Measurements from ENCODE around the gene VCX2. TPM values are rescaled to one million over a fixed set of nuclear protein-coding genes. Genes with fewer than 3 reads are reported as not detected.
"Not testable (repeated sequence)": the region's sequence is repeated elsewhere in the genome, so short reads cannot be mapped to it uniquely, and the experiment has no call there.

Gene VCX2
- not detected for total RNA-seq (ENCODE audit: insufficient read depth, low replicate concordance)

DNA sequence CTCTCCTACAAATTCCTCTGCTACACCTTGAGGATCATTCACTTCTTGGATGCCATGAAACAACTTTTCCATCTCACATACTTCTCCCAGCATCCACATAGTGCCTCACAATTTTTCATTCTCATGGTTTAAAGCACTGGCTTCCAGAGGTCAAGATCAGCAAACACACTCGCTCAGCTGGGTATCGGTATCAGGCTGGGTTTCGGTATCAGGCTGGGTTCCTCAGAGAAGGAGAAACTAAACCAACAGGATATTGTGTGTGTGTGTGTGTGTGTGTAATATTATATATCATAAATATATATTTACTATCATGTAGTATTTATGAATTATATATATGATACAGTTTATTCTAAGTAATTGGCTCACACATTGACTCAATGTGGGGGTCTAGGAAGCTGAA, at the start of gene VCX2:
Gene VCX2 (minus strand): TSS at position 99 of the 400 bp plus-strand sequence. CDS start 624 bp downstream, outside the sequence.
- DNase-seq (ENCODE audit: low spot score), result not testable (repeated sequence)

DNA sequence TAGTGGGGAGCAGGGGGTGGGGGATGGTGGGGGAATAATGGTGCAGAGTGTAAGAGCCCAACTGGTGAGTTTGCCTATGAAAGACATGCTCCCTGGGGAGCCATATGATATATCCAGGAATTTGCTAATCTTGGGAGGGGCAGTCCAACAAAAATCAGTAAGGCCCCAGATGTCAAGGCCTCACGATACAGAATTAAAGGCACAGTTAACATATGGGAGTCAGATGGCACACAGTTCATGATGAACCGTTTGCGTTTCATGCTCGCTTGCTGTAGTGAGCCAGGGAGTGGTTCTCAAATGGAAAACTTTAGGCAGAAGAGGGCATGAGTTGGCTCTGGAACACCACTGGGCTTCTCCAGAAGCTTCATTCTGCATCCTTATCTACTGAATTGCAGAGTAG, 33.9 kb upstream of the VCX2 start:
- DNase-seq (ENCODE audit: low spot score), result no peak

DNA sequence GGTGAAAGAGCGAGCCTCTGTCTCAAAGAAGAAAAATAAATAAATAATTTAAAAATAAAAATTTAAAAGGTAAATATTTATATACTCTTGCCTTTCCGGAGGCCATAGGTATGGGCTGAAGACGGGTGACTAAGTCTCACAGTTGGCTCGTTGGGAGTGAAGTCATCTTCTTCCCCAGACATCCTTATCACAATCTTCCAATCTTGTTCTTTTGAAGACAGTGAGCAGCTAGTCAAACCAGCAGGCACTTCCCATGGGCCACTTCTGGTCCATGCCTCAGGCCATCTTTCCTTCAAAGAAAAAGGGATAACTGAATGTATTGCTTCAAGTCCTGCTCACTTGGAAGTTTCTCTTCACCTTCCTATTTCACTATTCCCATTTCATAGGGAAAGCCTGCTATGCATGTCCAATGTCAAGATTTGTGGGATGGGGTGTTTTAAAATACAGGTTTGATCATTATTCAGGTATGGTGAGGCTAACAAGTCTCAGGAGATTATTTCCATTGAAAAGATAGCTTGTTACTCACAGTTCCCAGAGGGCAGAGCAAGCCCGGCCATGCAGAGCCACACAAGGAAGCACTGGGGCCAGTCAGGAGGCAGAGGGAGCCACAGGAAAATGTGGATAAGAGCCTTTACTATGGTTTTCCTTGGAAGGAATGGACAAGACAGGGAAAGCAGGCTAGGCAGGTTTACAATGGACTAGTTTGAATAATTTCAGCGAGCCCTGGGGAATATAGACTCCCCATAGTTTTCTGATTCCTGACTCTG, 33.3 kb upstream of the VCX2 start:
- DNase-seq (ENCODE audit: low spot score), result no peak

DNA sequence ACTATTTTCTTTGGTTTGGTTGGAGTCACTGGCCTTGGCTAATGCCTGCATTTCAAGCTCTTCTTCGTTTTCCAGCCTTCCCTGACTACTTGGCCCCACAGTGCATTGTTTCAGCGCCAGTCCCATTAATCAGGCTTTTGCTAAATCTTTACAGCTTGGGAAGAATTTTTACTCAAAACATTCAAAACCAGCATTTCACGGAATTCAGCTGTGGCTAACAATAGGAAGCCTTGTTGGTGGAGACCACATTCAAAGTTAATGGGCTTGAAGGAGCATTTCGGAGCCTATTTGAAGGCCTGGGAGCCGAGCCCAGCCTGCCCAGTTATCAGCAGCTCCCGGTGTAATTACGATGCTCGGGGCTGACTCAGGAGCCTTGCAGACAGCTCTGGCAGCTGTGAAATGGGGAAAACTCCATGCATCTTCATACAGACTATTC, 30.8 kb upstream of the VCX2 start:
- peak; percentile 69 for DNase-seq (ENCODE audit: low spot score)

DNA sequence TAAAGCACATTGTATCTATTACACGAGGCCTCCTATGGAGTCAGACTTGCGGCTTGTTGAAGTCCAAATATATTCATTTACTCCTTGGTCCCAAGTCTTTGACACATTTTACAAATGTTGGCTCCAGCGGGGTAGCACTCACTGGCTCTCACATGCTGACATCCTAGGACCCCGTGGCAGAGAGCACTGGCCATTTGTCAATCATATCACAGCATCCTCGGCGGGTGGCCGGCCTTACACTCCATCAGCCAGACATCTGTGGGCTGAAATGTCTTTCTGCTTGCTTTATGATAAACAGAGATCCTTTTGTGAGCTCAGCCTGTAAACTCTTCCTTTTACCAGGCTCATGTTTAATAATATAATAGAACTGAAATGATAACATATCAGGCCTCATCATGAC, 25.7 kb upstream of the VCX2 start:
- DNase-seq (ENCODE audit: low spot score), result no peak

DNA sequence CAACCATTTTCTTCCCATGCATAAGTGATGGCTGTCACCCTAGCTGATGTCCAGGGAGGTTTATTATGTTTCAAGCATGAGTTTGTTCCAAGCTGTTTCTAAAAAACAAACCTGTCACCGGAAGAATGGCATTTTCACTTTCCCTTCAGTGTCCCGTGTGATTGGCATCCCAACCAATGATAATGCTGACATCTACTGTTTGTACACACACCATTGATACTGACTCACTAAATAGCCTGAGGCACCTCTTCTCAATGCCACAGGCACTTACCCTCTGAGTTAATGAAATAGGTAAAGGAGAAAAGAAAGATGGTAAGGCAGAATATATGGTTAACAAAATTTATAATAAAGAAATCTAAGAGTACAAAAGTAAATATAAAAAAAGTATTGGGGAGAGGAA, 23.1 kb upstream of the VCX2 start:
- no peak for DNase-seq (ENCODE audit: low spot score)

DNA sequence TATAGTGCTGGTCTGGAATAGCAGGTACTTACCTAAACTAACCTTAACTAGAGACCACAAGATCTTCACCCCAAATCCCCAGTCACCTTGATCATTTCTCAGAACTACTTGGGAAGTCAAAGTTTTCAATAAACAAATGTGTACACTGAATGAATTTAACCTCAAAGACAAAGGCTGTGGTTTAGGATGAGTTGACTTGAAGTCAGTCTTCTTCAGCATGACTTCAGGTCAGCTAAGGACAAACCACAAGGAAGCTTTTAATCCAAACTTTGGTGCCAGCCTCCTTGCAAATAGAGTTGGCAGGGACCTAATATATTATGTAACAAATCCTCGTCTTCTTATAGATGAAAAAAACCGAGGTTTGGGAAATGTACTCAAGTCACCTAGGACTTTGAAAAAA, 21.2 kb upstream of the VCX2 start:
- no peak for DNase-seq (ENCODE audit: low spot score)

DNA sequence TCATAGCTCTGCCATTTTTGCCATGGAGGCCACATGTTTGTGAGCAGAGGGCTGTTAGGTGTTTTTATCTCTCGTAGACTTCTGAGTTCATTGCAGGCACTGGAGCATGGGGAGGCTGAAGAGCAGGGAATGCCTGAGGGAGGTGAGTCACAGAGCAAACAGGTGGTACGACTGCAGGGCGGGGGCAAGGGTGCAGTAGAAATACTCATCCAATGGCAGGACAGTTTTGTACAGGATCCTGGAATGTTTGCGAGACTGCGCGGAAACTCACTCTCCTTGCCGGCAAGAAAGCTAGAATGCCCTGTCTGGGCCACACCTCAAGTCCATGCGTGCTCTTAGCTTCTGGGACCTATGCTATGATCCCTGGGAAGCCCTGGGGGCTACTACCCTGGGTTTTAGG, 20.0 kb upstream of the VCX2 start:
- DNase-seq (ENCODE audit: low spot score), result peak; percentile 10

DNA sequence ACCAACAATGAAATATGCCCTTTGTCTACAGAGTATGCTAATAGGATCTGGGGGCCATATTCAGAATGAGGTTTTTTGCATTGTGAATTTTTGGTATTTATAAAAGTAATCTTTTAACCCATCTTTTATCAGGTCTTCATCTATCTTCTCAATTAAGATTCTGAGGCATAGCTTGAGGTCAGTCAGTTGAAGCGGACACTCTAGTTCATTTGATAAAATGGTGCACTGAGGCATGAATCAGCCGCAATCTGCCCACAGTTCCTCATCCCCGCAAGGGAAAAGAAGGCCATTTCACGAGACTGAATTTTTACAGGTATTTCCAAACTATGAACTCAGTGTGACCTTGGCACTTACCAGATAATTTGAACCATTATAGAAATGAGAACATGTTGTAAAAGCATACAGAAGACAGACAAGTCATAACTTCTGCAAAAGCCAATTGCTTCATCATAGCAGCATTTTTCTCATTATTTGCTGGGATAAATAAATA, 19.3 kb upstream of the VCX2 start:
- no peak for DNase-seq (ENCODE audit: low spot score)

DNA sequence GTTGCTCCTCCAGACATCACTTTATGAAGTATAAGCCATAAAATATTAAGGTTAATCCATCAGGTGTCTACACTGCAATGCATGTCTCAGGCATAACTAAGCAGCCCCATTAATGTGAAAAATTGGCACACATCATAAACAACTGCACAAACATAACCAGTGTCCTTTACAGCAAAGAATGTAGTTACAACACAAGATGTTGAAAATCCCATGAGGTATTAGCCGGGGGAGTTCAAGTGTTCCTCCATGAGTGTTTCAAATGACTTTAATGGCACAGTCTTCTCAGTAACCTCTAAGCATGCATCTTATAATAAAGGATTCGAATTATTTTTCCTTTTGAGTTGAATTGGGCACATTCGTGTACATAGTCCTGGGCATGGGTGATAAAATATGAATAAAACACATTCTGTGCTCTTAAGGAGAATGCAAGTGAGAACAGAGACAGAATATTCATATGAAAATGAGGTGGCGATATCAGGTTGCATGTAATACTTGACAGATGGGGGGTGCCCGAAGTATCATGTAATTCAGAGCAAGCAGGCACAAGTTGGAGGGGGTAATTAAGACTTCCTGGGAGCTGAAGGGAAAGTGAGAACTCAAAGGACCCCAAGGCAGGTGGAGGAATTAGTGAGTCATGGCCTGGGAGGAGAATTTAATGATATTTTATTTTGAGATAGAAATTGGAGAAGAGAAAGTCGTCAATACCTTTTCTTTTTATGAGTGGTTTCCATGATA, 18.2 kb upstream of the VCX2 start:
- DNase-seq (ENCODE audit: low spot score), result no peak

DNA sequence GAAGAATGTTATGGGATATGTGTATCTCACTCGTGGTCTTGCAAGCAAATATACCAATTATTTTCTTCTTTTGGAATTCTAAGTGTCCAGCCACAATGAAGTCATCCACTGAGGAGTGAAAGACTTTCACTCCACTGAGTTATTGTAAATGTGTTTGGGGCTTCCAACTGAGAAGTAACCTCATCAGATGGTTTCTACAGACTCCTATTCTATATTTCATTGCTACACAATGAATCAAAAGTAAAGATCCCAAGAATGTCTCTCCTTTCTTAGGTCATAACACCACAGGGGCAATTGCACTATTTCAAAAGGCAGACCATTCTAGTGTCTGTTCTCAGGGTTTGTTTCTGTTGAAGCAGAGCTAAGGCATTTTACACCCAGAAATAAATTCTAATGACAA, 12.3 kb upstream of the VCX2 start:
- no peak for DNase-seq (ENCODE audit: low spot score)

DNA sequence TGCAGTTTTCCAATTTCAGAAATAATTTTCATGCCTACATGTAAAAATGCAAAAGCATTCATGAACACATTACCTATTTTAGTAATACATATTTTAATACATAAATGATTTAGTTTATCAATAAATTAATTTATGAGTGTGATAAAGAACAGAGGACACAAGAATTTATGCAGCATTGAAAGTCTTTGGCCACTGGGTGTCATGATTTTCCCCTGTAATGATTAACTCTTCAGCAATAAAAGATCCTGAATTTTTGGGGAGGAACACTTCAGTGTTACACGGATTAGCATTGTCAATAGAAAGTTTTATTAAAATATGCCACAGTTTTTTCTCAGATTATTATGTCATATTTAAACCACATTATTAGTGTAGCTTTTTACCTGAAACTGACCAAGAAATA, 8.6 kb upstream of the VCX2 start:
- peak; percentile 17 for DNase-seq (ENCODE audit: low spot score)

DNA sequence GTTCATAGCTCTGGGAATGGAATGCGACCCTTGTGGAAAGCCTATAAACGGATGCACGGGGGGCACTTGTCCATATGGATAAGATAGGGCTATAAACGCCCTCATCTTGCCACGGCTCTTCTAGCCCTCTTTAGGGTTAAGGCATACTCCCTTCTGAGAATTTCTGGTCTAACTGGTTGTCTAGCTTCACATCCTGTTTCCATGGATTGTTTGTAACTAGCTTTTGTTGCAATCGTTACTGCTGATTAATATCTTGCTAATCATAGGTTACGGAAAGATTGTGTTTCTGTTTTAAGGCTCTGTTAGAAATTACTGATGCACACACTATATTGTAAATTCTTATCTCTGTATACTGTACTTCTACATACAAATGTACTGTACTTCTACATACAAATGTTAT, 17.1 kb downstream of the VCX2 start:
- not testable (repeated sequence) for DNase-seq (ENCODE audit: low spot score)

DNA sequence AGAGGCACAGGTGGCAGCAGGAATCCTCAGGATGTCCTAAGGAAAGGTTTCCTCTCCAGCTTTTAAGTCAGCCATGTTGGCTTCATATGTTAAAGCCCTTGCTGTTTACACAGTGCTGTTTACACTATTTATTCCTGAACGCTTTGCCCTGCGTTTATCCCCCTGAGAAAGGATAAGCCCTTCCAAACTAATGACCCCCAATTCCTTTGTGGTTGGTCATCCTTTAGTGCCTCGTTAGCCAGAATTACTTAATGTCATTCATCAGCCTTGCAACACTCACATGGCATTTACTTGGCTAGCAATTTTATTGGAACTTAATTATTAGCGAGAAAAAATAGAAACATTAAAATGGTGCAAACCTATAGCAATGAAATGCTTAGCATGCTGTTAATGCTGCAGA, 23.8 kb downstream of the VCX2 start:
- no peak for DNase-seq (ENCODE audit: low spot score)

DNA sequence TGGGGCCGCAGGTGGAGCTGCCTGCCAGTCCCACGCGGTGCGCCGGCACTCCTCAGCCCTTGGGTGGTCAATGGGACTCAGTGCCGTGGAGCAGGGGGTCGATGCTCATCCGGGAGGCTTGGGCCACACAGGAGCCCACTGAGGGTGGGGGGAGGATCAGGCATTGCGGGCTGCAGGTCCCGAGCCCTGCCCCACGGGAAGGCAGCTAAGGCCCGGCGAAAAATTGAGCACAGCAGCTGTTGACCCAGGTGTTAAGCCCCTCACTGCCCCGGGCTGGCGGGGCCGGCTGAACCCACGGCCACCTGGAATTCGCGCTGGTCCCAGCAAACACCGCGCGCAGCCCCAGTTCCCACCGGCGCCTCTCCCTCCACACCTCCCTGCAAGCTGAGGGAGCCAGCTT, 26.1 kb downstream of the VCX2 start:
- DNase-seq (ENCODE audit: low spot score), result no peak

DNA sequence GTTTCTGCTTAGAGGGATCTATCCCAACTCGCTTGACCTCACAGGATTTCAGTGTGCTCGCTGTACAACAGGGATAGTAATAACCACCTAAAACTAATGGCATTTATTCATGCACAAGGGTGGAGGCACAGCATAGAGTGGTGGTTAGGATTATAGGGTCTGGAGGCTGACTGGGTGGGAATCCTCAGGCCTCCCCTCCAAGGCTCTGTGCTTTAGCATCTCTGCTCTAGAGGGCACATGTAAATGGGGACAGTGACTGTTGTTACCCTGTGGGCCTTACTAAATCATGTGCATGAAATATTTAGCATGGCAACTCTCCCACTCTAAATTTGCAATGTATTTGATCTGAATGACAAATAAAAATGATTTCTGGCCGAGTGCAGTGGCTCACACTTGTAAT, 29.2 kb downstream of the VCX2 start:
- no peak for DNase-seq (ENCODE audit: low spot score)

DNA sequence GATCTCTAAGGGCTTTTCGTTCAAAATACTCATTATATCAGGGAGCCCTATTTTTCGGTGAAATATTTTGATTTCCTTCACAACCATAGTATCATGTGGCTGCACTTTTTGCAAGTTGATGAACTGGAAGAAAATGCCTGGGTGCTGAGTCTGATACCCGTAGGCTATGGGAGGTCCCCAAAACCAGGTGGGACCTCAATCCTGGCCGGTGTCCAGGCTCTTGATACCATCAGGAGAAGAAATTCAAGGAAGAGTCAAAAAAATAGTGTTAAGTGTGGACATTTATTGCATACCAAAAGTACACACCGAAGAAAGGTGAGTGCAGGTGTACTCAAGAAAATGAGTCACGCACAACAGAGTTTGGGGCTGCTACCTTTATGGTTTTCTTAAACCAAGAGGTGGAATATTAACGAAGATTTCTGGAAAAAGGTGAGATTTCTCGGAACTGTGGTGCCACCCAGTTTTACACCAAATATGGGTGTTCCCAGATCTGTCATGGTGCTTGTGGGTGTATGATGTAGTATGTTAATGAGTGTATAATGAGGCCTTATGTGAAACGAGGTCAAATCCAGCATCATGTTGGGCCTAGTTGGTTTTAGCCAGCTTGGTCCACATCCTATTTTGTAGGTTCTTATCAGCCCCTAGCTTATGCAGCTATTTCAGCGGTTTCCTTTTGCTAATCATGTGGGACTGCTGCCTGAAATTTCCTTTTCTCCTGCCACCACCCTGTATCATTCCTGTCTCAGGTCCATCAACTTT, 29.9 kb downstream of the VCX2 start:
- DNase-seq (ENCODE audit: low spot score), result no peak

DNA sequence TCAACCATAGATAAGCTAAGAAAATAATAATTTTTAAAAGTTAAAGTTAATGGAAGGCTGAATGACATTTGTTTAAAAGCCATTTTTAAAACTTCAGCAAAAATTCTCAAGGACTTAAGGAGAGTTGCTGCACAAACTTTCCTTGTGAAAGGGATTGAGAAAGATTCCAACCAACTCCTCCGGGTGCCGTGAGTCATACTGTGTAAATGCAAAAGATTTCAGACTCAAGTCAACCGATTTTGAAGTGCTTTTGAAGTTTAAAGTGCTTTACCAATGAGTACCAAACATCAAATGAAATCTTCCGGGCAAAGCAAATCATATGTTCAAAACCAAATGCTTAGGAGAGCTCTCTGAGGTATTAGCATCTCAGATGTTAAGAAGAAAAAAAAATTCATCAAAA, 31.4 kb downstream of the VCX2 start:
- DNase-seq (ENCODE audit: low spot score), result peak; percentile 91

DNA sequence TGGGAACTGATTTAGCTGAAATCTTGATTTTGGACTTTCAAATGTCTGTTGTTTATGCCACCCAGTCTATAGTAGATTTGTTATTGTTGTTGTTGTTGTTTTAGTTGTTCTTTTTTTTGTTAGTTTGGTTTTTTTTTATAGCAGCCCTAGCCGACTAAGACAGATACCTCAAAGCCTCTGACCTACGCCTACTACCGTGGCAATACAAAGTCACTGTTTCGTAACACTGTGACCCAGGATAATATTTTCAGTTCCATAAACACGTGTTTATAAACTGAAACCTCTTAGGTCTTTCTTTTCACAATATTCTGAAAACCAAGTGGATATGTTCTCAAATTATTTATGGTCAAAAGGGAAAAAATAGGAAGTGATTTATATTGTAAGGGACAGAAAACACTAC, 32.8 kb downstream of the VCX2 start:
- no peak for DNase-seq (ENCODE audit: low spot score)

DNA sequence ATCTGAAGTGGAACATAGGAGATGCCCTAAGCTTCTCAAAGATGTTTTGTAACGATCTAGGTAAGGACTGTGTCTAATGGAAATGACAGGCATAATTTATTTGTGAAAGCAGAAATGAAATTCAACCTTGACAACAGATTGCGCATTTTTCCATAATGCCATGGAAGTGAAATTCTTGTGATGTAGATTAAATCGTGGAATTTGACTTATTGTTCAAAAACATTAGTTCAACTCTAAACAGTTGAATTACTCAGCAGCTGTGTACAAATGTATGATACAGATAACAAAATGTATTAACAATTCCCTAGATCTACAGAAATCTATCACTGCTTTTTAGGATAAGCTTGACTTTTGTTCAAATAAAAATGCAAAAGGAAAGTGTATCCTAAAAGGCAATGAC, 44.4 kb downstream of the VCX2 start:
- DNase-seq (ENCODE audit: low spot score), result no peak

DNA sequence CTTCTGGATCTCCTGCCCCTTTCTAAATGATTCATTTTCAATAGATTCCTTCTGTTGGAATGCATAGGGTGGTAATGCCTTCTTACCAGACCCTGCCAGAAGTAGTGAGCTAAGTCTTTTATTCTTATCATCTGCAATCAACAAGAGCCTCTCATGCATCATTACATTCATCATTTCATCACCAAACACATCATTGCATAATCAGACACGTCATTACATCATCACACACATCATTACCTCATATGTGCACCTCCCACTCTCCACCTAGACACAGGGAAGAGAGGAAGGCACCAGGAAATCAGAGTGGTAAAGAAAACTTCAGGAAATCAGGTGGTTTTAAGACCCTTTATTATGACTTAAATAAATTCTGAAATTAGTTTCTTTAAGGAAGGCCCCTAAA, 45.0 kb downstream of the VCX2 start:
- DNase-seq (ENCODE audit: low spot score), result no peak

DNA sequence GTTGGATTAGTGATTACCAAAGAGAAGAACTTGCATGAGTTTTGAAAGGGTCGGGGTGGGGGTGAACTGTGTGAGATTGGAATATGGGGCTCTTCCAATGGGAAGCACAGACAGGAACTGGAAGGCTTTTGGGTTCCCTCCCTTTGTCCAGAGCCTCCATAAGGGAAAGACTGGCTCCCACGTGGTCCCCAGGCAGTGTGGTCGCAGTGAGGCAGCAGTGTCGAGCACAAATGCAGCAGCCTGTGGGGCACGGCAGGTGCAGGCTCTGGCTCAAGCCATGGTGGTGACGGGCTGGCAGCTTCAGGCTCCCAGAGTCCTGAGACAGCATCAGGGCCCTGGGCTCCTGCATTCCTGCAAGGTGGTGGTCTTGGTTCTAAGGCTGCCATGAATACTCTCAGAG, 45.5 kb downstream of the VCX2 start:
- no peak for DNase-seq (ENCODE audit: low spot score)
